DMS 273 (cell line): ENCODE results near the gene SAFB.
A peak's percentile ranks its signal among the peaks of the same experiment; 100 is the strongest.
"Not testable (repeated sequence)": the region's sequence is repeated elsewhere in the genome, so short reads cannot be mapped to it uniquely, and the experiment has no call there.

ENCODE experiments used
- DNase-seq: peaks from one replicate; lab custom pipeline; 2025; ENCODE audit not compliant: unreplicated experiment; lab: John Stamatoyannopoulos, UW

Gene SAFB

GRCh38 chr19:5594521-5594950, 28.3 kb upstream of the SAFB start:
- no peak for DNase-seq

GRCh38 chr19:5595129-5595528, 27.8 kb upstream of the SAFB start:
- no peak for DNase-seq

- DNase-seq, result no peak
Measured at GRCh38 chr19:5595745-5596144, 27.1 kb upstream of the SAFB start.

DNA sequence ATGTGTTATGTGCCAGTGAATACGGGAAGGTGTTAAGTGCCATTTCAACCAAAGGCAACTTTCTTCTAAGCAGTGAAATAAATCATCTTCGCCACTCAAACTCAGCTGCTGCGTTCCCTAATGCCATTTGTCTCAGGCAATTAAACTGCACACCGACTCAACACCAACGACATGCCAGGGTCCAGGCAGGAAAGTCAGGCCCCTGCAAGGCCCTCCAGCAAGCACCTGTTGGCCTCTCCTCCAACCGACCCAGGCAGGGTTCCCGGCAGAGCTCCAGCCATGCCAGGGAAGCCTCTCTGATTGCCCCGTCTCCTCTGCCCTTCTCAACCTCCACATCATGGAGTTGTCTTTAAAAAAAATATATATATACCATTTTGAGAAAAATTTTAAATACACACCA, 22.1 kb upstream of the SAFB start:
- DNase-seq, result no peak

DNA sequence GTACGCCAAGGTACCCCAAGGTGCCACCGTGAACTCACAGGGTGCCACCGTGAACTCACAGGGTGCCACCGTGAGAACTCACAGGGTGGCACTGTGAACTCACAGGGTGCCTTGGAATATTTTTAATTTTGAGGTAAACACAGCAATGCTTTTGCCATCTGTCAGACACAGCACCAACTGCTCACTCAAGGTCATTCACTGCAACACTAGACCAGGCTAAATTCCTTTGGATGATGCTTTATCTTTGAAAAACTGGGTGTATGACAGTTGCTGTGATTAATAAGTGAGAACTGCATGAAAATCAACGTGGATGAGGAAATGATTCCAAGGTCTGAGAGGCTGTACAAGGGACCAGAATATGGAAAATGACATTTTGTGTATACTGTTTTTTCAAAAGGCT, 19.3 kb upstream of the SAFB start:
- no peak for DNase-seq

DNA sequence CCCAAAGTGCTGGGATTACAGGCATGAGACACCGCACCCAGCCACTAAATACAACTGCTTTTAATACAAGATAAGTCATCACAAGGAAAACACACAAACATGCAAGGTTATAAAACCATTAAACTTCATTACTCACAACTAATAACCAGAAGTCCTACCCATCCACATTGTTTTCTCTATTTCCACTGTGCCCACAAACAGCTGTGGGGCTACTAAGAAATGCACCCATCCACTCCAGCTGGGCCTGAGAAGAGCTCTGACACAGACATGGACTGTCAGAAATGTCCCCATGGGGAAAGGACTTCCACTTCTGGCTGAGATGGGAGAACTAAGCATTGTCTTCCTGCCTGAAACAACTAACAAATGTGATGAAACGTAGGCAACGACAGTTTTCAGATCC, 17.5 kb upstream of the SAFB start:
- no peak for DNase-seq

DNA sequence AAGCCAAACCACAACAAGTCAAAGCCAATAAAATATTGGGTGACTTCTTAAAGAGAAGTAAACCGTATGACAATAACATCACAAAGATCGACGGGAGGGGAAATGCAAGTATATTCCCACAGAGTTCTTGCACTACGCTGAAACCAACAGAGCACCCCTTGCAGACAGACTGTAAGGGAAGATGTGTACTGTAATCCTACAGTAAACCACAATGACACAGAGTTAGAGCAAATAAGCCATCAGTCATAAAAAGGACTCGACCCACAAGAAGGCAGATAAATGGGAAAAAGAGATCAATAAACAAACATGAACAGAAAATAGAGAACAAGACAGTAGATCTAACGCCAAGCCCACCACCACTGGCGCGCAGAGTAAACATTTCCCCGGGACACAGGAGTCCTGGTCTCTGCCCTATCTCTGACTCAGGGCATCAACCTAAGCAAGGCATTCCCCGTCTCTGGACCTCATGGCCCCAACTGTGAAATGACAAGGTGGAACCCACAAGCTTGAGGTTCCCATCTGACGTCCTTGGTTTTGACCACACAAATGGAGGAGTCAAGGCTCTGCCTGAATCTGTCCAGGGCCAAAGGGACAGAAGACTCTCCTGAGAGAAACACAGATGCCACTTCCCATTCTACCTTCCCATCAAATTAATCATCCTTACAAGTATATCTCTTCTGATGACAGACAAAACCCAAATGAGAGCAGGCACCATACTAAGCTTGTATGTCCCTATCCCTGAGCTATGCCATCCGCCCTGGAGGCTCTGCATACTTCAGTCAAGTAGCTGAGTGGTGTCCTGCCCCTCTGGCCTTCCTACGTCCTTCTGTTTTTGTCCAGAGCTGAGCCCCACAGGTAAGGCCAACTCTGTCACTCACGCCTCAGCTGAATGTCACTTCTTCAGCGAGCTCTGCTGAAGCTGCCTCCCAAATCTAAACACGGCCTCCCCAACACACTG, 15.3 kb upstream of the SAFB start:
- no peak for DNase-seq

DNA sequence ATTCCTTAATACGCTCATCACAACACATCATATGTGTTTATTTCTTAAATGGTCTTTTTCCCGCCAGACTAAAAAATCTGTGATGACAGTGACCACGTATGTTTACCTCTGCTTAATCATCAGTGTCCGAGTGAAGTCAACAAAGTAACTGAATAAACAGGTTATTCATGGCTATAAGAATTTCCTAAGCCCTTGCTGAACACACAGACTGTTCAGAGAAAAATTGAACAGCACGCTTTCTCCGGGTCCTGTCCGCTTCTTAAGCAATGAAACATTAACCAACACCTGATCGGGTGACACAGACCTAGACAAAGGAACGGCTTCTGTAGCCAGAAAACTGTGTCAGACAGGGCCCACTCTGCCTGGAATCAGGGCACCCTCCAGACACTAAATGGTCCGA, 14.6 kb upstream of the SAFB start:
- no peak for DNase-seq

DNA sequence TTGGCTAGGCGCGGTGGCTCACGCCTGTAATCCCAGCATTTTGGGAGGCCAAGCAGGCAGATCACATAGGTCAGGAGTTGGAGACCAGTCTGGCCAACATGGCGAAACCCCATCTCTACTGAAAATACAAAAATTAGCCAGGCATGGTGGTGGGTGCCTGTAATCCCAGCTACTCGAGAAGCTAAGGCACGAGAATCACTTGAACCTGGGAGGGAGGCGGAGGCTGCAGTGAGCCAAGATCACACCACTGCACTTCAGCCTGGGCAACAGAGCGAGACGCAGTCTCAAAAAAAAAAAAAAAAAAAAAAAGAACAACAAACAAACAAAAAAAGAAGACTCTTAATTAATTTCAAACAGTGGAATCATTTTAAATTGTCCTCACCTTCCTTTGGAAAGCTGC, 14.1 kb upstream of the SAFB start:
- DNase-seq, result not testable (repeated sequence)

GRCh38 chr19:5609881-5610448, 12.9 kb upstream of the SAFB start:
- no peak for DNase-seq

DNA sequence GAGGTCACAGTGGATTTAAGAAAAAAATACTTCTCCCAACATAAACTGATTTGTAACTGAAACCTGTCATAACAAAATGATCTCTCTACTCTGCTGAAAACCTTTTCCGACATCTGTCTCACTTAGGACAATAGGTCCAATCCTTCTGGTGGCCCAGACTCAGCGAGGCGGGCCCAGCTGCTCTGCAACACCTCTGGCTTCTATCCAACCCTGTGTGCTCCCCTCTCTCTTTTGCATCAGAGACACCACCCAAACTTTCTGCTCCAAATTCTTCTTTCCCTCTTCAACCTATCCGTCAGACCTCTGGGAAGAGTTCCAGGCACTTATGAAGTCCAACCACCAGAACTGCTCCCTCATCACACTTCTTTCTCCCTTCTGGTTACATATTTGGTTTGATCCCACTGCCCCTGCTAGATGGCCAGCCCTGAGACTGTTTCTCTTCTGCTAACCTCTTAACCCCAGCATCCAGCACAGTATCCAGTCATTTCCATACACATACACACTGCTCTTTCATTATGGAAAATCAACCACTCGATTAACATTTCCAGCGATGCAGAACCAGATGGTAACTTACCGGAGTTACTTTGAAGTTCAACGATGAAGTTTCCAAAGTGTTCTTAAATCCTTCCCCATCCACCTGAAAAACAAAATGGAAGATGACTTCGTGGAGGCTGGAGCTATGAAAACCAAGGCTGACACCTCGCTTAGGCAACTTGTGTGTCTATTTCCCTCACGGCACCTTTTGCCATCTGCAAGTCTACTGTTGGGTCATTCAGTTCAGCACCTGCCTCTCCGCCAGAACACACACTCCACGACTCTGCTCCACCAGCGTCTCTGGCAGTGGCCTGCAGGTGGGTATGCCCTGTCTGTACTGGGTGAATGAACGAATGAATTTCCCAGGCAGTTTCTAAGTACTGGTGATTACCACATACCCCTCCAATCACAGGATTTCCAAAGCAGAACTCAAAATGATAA, 9.7 kb upstream of the SAFB start:
- no peak for DNase-seq

GRCh38 chr19:5615756-5616327, 7.0 kb upstream of the SAFB start:
- DNase-seq, result no peak

DNA sequence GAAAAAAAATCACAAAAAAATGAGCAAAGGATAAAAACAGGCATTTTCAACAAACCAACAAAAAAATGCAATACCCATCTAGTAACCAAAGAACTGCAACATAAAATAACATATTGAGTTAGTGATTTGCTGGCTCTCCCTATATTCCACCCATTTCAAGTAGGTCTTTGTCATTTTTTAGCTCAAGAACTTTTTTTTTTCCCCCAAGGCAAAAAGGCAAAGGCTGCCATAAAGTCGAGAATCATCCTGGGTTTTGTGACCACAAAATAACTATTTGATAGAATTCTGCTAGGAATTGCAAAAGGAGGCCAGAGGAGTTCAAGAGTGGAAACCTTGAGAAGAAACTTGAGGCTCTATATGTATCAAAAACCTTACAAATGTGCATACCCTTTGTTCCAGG, 5.8 kb upstream of the SAFB start:
- no peak for DNase-seq

GRCh38 chr19:5618591-5618990, 4.3 kb upstream of the SAFB start:
- no peak for DNase-seq

GRCh38 chr19:5619946-5620345, 2.9 kb upstream of the SAFB start:
- no peak for DNase-seq

DNA sequence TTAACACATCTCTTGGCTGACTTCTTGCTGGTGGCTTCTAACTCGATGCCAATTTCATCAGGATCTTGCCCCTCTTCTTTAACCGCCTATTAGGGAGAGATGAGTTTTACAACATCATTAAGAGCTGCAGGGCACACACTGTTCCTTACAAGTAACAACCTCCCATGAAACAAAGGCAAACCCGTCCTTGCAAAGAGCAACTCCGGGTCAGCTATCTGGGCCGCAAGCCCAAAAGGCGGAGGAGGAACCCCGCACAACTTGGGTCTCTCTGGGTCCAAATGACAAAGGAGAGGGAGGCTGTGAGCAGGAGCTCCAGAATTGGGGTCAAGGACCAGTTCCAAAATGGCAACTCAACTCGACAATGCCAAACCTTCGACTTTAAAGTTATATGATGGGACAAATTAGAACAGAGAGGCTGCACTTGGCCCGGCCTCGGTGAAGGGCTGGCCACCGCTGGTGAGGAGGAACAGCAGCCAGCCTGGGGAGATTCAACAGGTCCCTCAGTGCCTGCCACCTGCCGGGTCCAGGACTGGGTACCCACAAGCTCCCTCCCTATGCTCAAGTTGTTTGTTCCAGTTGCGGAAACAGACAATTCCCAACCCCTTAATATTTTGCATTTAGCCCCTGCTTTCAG, 1.5 kb upstream of the SAFB start:
- no peak for DNase-seq

- peak; percentile 59 for DNase-seq
Measured at GRCh38 chr19:5621945-5622464, 878 bp upstream of the SAFB start.

GRCh38 chr19:5623397-5624017, 624 bp downstream of the SAFB start:
- DNase-seq, result peak; percentile 60

DNA sequence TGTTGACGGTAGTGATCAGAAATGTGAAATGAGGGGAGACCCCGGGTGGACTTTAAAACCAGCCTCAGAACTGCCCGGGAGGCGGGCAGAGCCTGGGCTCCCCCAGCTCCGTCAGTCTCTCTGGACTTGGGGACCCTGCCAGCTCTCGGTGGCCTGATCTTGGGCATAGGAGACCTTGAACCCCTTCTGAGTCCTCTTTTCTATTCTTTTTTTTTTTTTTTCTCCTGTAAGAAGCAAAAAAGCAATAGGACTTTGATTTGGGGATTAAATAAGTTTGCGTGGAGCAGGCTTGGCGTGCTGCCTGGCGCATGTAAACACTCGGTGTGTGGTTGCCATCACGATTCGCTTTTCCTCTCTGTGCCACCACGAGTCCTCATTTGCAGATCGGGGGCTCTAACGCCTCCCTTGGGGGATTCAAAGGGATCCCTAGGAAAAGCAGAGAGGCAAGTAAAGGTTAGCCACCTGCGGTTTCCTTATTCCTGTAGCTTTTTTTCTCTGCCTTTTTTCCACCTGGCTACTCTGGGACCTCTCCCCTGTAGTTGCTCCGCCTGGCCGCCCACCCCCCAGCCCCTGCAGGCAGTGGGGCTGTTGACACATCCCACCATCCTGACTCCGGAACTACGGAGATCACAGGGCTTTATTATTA, 1.3 kb downstream of the SAFB start:
- peak; percentile 70 for DNase-seq
